AG09319 (cell line): ENCODE data around the gene CNN2.

Experiments used
- DNase-seq: peaks from one replicate; pipeline ENCODE4 v3.0.0-alpha.2; 2010; ENCODE audit warnings: low read depth; ENCODE audit errors: extremely low read depth
- CTCF ChIP-seq: IDR thresholded peaks from 2 replicates; pipeline ENCODE4 v1.5.1; 2011; ENCODE audit warnings: low read depth, mild to moderate bottlenecking, inconsistent platforms, low read length, moderate library complexity

Gene CNN2

GRCh38 chr19:1052349-1052975, 26.1 kb downstream of the CNN2 start:
- no peak for TF ChIP-seq CTCF
- no peak for DNase-seq

GRCh38 chr19:1053176-1054101, 27.0 kb downstream of the CNN2 start:
- TF ChIP-seq CTCF, result no peak
- no peak for DNase-seq

- no peak for DNase-seq
- no peak for TF ChIP-seq CTCF
Measured at GRCh38 chr19:1054102-1055027, 28.0 kb downstream of the CNN2 start.

GRCh38 chr19:1055028-1055425, 28.6 kb downstream of the CNN2 start:
- no peak for DNase-seq
- TF ChIP-seq CTCF, result no peak

- TF ChIP-seq CTCF, result no peak
Measured at GRCh38 chr19:1055886-1056620, 29.6 kb downstream of the CNN2 start.

GRCh38 chr19:1057176-1057855, 30.9 kb downstream of the CNN2 start:
- no peak for DNase-seq
- TF ChIP-seq CTCF, result no peak

More at GRCh38 chr19:1055886-1056620, 29.6 kb downstream of the CNN2 start:
- DNase-seq, result no peak
